Cardiac muscle cell (in vitro differentiated cells and primary cell): ENCODE results near the gene PDE10A. TPM values are rescaled to one million over a fixed set of nuclear protein-coding genes. Genes with fewer than 3 reads are reported as not detected.

ENCODE experiments used
- DNase-seq, 2 donors: peaks; one replicate each; pipeline versions ENCODE4 v3.0.0 to v3.0.0-alpha.2; 2010 to 2017; ENCODE audit warnings: low read depth in 1 of 2, low spot score in 1 of 2
- H3K27ac ChIP-seq: fragments of 200-600 bp; sonication (generic); 2 replicates; pipeline ENCODE4 v1.5.1; 2016
- H3K27me3 ChIP-seq: fragments of 200-600 bp; sonication (generic); 2 replicates; pipeline ENCODE4 v1.6.0; 2016; ENCODE audit warnings: control low read depth
- H3K36me3 ChIP-seq: fragments of 200-600 bp; sonication (generic); 2 replicates; pipeline ENCODE4 v1.5.1; 2016; ENCODE audit warnings: control low read depth
- H3K4me1 ChIP-seq: fragments of 200-600 bp; sonication (generic); 2 replicates; pipeline ENCODE4 v1.8.1; 2017; ENCODE audit warnings: low read depth, mild to moderate bottlenecking, mixed run types
- H3K4me3 ChIP-seq: fragments of 200-600 bp; sonication (generic); 2 replicates; pipeline ENCODE4 v1.5.1; 2016; ENCODE audit warnings: mild to moderate bottlenecking
- H3K9me3 ChIP-seq: fragments of 200-600 bp; sonication (generic); 2 replicates; pipeline ENCODE4 v1.5.1; 2017; ENCODE audit warnings: low read depth, mild to moderate bottlenecking, control low read depth
- CTCF ChIP-seq: IDR thresholded peaks from 2 replicates; pipeline ENCODE4 v1.5.1; 2012; ENCODE audit warnings: low read depth, mild to moderate bottlenecking, low read length
- polyA plus RNA-seq: library from polyadenylated mRNA; unstranded; fragments of >200 nt; fragmentation: Nextera tagmentation; extraction: Ambion mirVana; gene quantifications from 2 replicates; pipeline ENCODE4 v1.2.1, GENCODE V29; 2016
- total RNA-seq: library from RNA; depleted of rRNA; stranded (reverse); fragments of >200 nt; gene quantifications from 2 replicates; pipeline ENCODE4 v1.2.3, GENCODE V29; 2016

The PDE10A gene
- total and polyA plus RNA-seq, 2 experiments from 2014 or later: 0.82 to 5.4 TPM

- no peak for DNase-seq
- peaks cover 5% of the 10 kb centered on the region for H3K4me1 ChIP-seq
- H3K27ac ChIP-seq: no peak overlapping the region
- H3K27me3 ChIP-seq: no peaks in the 10 kb centered on the region
- H3K4me3 ChIP-seq: no peak overlapping the region
- H3K9me3 ChIP-seq: no peaks in the 10 kb centered on the region
- H3K36me3 ChIP-seq: no peaks in the 10 kb centered on the region
- TF ChIP-seq CTCF: no peak
Measured at GRCh38 chr6:165630544-165630953, 32.5 kb downstream of the PDE10A start.

GRCh38 chr6:165628955-165629354 is 34.1 kb downstream of the PDE10A start:
- TF ChIP-seq CTCF: no peak
- peaks cover 5% of the 10 kb centered on the region for H3K4me1 ChIP-seq
- H3K36me3 ChIP-seq: no peaks in the 10 kb centered on the region
- H3K27me3 ChIP-seq: no peaks in the 10 kb centered on the region
- H3K9me3 ChIP-seq: no peaks in the 10 kb centered on the region
- no peak overlapping the region for H3K27ac ChIP-seq
- DNase-seq: no peak
- no peak overlapping the region for H3K4me3 ChIP-seq

- Histone ChIP-seq H3K27me3 (no peaks in the 10 kb centered on the region), H3K4me3 (no peak overlapping the region), H3K27ac (no peak overlapping the region), H3K4me1 (peaks cover 5% of the 10 kb centered on the region), H3K9me3 (no peaks in the 10 kb centered on the region), H3K36me3 (no peaks in the 10 kb centered on the region)
- no peak for DNase-seq
- no peak for TF ChIP-seq CTCF
Measured at GRCh38 chr6:165627366-165627765, 35.7 kb downstream of the PDE10A start.

GRCh38 chr6:165626711-165627110 is 36.3 kb downstream of the PDE10A start:
- peaks cover 5% of the 10 kb centered on the region for H3K4me1 ChIP-seq

GRCh38 chr6:165624871-165625639 is 38.0 kb downstream of the PDE10A start:
- no peak overlapping the region for H3K4me3 ChIP-seq
- no peaks in the 10 kb centered on the region for H3K4me1 ChIP-seq
- no peaks in the 10 kb centered on the region for H3K27me3 ChIP-seq
- no peak for TF ChIP-seq CTCF
- H3K36me3 ChIP-seq: no peaks in the 10 kb centered on the region
- DNase-seq: no peak
- H3K9me3 ChIP-seq: no peaks in the 10 kb centered on the region
- no peak overlapping the region for H3K27ac ChIP-seq

More at GRCh38 chr6:165626711-165627110, 36.3 kb downstream of the PDE10A start:
- no peaks in the 10 kb centered on the region for H3K9me3 ChIP-seq
- H3K36me3 ChIP-seq: no peaks in the 10 kb centered on the region
- no peaks in the 10 kb centered on the region for H3K27me3 ChIP-seq
- no peak overlapping the region for H3K27ac ChIP-seq
- TF ChIP-seq CTCF: no peak
- DNase-seq: no peak
- H3K4me3 ChIP-seq: no peak overlapping the region
